Neural progenitor cell (in vitro differentiated cells): ENCODE data around the gene SLC9A4. TPM values are rescaled to one million over a fixed set of nuclear protein-coding genes. Genes with fewer than 3 reads are reported as not detected.

Experiments used
- DNase-seq: peaks from one replicate; pipeline ENCODE4 v3.0.0-alpha.2; 2016; ENCODE audit warnings: low spot score
- H2AFZ ChIP-seq: fragments of 200-600 bp; sonication (generic); replicated peaks from 2 replicates; pipeline ENCODE4 v1.6.1; 2016; ENCODE audit warnings: antibody characterized with exemption
- H3F3A ChIP-seq: fragments of 200-600 bp; sonication (generic); 2 replicates; pipeline ENCODE4 v1.6.1; 2016; ENCODE audit warnings: antibody characterized with exemption, low read depth
- H3K27ac ChIP-seq: fragments of 200-600 bp; sonication (generic); 2 replicates; pipeline ENCODE4 v1.5.1; 2016; ENCODE audit warnings: mild to moderate bottlenecking
- H3K27me3 ChIP-seq: fragments of 200-600 bp; sonication (generic); 2 replicates; pipeline ENCODE4 v1.6.1; 2016; ENCODE audit warnings: mild to moderate bottlenecking, moderate library complexity
- H3K36me3 ChIP-seq: fragments of 200-600 bp; sonication (generic); 2 replicates; pipeline ENCODE4 v1.5.1; 2016
- H3K4me1 ChIP-seq: fragments of 200-600 bp; sonication (generic); 2 replicates; pipeline ENCODE4 v1.6.1; 2016; ENCODE audit warnings: mixed run types
- H3K4me2 ChIP-seq: fragments of 200-600 bp; sonication (generic); 2 replicates; pipeline ENCODE4 v1.6.1; 2016
- H3K4me3 ChIP-seq: fragments of 200-600 bp; sonication (generic); 2 replicates; pipeline ENCODE4 v1.5.1; 2016
- H3K79me2 ChIP-seq: fragments of 200-600 bp; sonication (generic); 2 replicates; pipeline ENCODE4 v1.6.1; 2016; ENCODE audit warnings: low read depth
- H3K9ac ChIP-seq: fragments of 200-600 bp; sonication (generic); 2 replicates; pipeline ENCODE4 v1.6.1; 2016
- H3K9me3 ChIP-seq: fragments of 200-600 bp; sonication (generic); 2 replicates; pipeline ENCODE4 v1.5.1; 2016; ENCODE audit warnings: low read depth
- H4K20me1 ChIP-seq: fragments of 200-600 bp; sonication (generic); 2 replicates; pipeline ENCODE4 v1.6.1; 2016; ENCODE audit warnings: low read depth
- H3K27ac Mint-ChIP-seq: 3 replicates; pipeline ENCODE4 v1.8.0; 2021; ENCODE audit warnings: mixed read lengths
- H3K27me3 Mint-ChIP-seq: 2 replicates; pipeline ENCODE4 v1.8.0; 2022; ENCODE audit warnings: low read depth, mild to moderate bottlenecking, inconsistent platforms, moderate library complexity, mixed read lengths; ENCODE audit not compliant: insufficient read depth
- H3K36me3 Mint-ChIP-seq: 3 replicates; pipeline ENCODE4 v1.8.0; 2021; ENCODE audit warnings: mixed read lengths
- H3K4me1 Mint-ChIP-seq: 3 replicates; pipeline ENCODE4 v1.8.0; 2021; ENCODE audit warnings: mixed read lengths
- H3K4me3 Mint-ChIP-seq: 3 replicates; pipeline ENCODE4 v1.8.0; 2021; ENCODE audit warnings: mild to moderate bottlenecking, moderate library complexity, mixed read lengths
- H3K9me3 Mint-ChIP-seq: 3 replicates; pipeline ENCODE4 v1.8.0; 2020; ENCODE audit warnings: mixed read lengths
- CTCF ChIP-seq: fragments of 200-600 bp; sonication (generic); IDR thresholded peaks from 2 replicates; pipeline ENCODE4 v1.5.1; 2017; ENCODE audit warnings: antibody characterized with exemption, mild to moderate bottlenecking
- EZH2 ChIP-seq: fragments of 200-600 bp; sonication (generic); IDR thresholded peaks from 2 replicates; pipeline ENCODE4 v1.6.1; 2017; ENCODE audit warnings: antibody characterized with exemption, mild to moderate bottlenecking, moderate library complexity
- EZH2phosphoT487 ChIP-seq: fragments of 200-600 bp; sonication (generic); IDR thresholded peaks from 2 replicates; pipeline ENCODE4 v1.6.1; 2017; ENCODE audit warnings: antibody characterized with exemption
- total RNA-seq: library from RNA; depleted of rRNA; stranded (reverse); fragments of >200 nt; gene quantifications from 2 replicates; pipeline ENCODE4 v1.2.3, GENCODE V29; 2015; ENCODE audit warnings: low replicate concordance

SLC9A4 gene
- total RNA-seq, 1 donor from 2014 or later = not detected

- H3K9ac ChIP-seq = no peak overlapping the region
- H2AFZ ChIP-seq = no peak overlapping the region
- no peak for DNase-seq
- Mint-ChIP-seq H3K27ac (no peak overlapping the region), H3K27me3 (no peaks in the 10 kb centered on the region), H3K4me3 (no peak overlapping the region), H3K36me3 (no peaks in the 10 kb centered on the region), H3K9me3 (no peaks in the 10 kb centered on the region), H3K4me1 (no peaks in the 10 kb centered on the region)
- H3K4me1 ChIP-seq = no peaks in the 10 kb centered on the region
- H3K27ac ChIP-seq = no peak overlapping the region
- H3K27me3 ChIP-seq = no peaks in the 10 kb centered on the region
- TF ChIP-seq EZH2 = no peak
- TF ChIP-seq EZH2phosphoT487 = no peak
- TF ChIP-seq CTCF = no peak
- H3K36me3 ChIP-seq = no peaks in the 10 kb centered on the region
- no peak overlapping the region for H3K4me2 ChIP-seq
- H3K4me3 ChIP-seq = no peak overlapping the region
- no peaks in the 10 kb centered on the region for H3K79me2 ChIP-seq
- no peaks in the 10 kb centered on the region for H3F3A ChIP-seq
- no peaks in the 10 kb centered on the region for H4K20me1 ChIP-seq
- H3K9me3 ChIP-seq = no peaks in the 10 kb centered on the region
These were observed 36.7 kb upstream of the SLC9A4 start for GRCh38 chr2:102436323-102436722.

- Histone ChIP-seq H3K27ac (no peak overlapping the region), H3K27me3 (no peaks in the 10 kb centered on the region), H3K4me3 (no peak overlapping the region), H3F3A (no peaks in the 10 kb centered on the region), H4K20me1 (no peaks in the 10 kb centered on the region), H3K4me1 (no peaks in the 10 kb centered on the region), H3K79me2 (no peaks in the 10 kb centered on the region), H3K9me3 (no peaks in the 10 kb centered on the region), H3K9ac (no peak overlapping the region), H3K36me3 (no peaks in the 10 kb centered on the region), H2AFZ (no peak overlapping the region), H3K4me2 (no peak overlapping the region)
- H3K4me3 Mint-ChIP-seq = no peak overlapping the region
- H3K27me3 Mint-ChIP-seq = no peaks in the 10 kb centered on the region
- H3K36me3 Mint-ChIP-seq = no peaks in the 10 kb centered on the region
- no peak overlapping the region for H3K27ac Mint-ChIP-seq
- DNase-seq = no peak
- no peaks in the 10 kb centered on the region for H3K9me3 Mint-ChIP-seq
- TF ChIP-seq EZH2 (no peak), CTCF (no peak), EZH2phosphoT487 (no peak)
- no peaks in the 10 kb centered on the region for H3K4me1 Mint-ChIP-seq
These were observed 35.9 kb upstream of the SLC9A4 start for GRCh38 chr2:102437122-102437521.

GRCh38 chr2:102438111-102438510 lies 34.9 kb upstream of the SLC9A4 start:
- DNase-seq = no peak
- no peaks in the 10 kb centered on the region for H3K36me3 ChIP-seq
- Mint-ChIP-seq H3K27me3 (no peaks in the 10 kb centered on the region), H3K4me3 (no peak overlapping the region), H3K36me3 (no peaks in the 10 kb centered on the region), H3K9me3 (no peaks in the 10 kb centered on the region), H3K4me1 (no peaks in the 10 kb centered on the region), H3K27ac (no peak overlapping the region)
- H3K27ac ChIP-seq = no peak overlapping the region
- H3K9ac ChIP-seq = no peak overlapping the region
- no peaks in the 10 kb centered on the region for H3K9me3 ChIP-seq
- no peak overlapping the region for H2AFZ ChIP-seq
- no peaks in the 10 kb centered on the region for H3F3A ChIP-seq
- no peaks in the 10 kb centered on the region for H3K27me3 ChIP-seq
- H3K4me3 ChIP-seq = no peak overlapping the region
- no peaks in the 10 kb centered on the region for H4K20me1 ChIP-seq
- no peak for TF ChIP-seq EZH2
- TF ChIP-seq EZH2phosphoT487 = no peak
- no peak for TF ChIP-seq CTCF
- no peaks in the 10 kb centered on the region for H3K4me1 ChIP-seq
- H3K79me2 ChIP-seq = no peaks in the 10 kb centered on the region
- H3K4me2 ChIP-seq = no peak overlapping the region

- TF ChIP-seq EZH2 (no peak), EZH2phosphoT487 (no peak), CTCF (no peak)
- Histone ChIP-seq H4K20me1 (no peaks in the 10 kb centered on the region), H3K36me3 (no peaks in the 10 kb centered on the region), H3K4me2 (no peak overlapping the region), H2AFZ (no peak overlapping the region), H3F3A (no peaks in the 10 kb centered on the region), H3K4me3 (no peak overlapping the region), H3K9me3 (no peaks in the 10 kb centered on the region), H3K27me3 (no peaks in the 10 kb centered on the region), H3K4me1 (no peaks in the 10 kb centered on the region), H3K9ac (no peak overlapping the region), H3K27ac (no peak overlapping the region), H3K79me2 (no peaks in the 10 kb centered on the region)
- no peak for DNase-seq
- H3K27me3 Mint-ChIP-seq = no peaks in the 10 kb centered on the region
- no peak overlapping the region for H3K4me3 Mint-ChIP-seq
- H3K9me3 Mint-ChIP-seq = no peaks in the 10 kb centered on the region
- H3K27ac Mint-ChIP-seq = no peak overlapping the region
- no peaks in the 10 kb centered on the region for H3K36me3 Mint-ChIP-seq
- H3K4me1 Mint-ChIP-seq = no peaks in the 10 kb centered on the region
These were observed 34.4 kb upstream of the SLC9A4 start for GRCh38 chr2:102438578-102438977.
